ENCODE results near the gene IL1RL2.

Gene IL1RL2

DNA sequence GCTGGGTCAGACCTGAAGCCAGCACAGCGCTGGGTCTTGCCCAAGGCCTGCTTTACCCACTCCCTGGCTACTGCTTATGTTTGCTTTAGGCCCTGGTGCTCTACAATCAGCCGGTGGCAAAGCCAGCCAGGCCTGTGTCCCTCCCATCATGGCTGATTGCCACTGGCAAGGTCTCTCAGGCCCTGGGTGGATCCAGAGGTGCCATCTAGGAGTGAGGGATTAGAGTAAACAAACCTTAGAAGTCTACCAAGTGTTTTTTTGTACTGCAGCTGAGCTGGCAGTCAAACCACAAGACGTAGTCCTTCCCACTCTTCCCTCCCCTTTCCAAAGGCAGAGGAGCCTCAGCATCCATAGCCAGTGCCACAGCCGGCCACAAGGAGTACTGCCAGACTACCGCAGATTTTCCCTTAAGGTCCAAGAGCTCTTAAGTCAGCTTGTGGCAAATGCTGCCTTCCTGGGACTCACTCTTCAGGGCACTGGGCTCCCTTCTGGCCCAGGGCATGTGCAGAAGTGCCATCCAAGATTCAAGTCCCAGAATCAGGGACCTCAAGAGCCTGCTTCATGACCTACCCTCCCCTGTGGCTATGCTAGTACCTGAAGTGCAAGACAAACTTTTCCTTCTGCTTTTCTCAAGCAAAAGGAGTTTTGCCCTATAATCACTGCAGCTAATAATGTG, 20.0 kb downstream of the IL1RL2 start:
- no peak overlapping the region for H3K27ac ChIP-seq
- TF ChIP-seq, protein P1, sequence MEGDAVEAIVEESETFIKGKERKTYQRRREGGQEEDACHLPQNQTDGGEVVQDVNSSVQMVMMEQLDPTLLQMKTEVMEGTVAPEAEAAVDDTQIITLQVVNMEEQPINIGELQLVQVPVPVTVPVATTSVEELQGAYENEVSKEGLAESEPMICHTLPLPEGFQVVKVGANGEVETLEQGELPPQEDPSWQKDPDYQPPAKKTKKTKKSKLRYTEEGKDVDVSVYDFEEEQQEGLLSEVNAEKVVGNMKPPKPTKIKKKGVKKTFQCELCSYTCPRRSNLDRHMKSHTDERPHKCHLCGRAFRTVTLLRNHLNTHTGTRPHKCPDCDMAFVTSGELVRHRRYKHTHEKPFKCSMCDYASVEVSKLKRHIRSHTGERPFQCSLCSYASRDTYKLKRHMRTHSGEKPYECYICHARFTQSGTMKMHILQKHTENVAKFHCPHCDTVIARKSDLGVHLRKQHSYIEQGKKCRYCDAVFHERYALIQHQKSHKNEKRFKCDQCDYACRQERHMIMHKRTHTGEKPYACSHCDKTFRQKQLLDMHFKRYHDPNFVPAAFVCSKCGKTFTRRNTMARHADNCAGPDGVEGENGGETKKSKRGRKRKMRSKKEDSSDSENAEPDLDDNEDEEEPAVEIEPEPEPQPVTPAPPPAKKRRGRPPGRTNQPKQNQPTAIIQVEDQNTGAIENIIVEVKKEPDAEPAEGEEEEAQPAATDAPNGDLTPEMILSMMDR (conservative IDR thresholded peaks at IDR 0.05; ENCODE audit: low read depth), result no peak
- ChIA-PET POLR2A (ENCODE audit: low non-redundant PET) (no interaction called here), CTCF (no interaction called here)
- no peak for DNase-seq (ENCODE audit: low spot score)

DNA sequence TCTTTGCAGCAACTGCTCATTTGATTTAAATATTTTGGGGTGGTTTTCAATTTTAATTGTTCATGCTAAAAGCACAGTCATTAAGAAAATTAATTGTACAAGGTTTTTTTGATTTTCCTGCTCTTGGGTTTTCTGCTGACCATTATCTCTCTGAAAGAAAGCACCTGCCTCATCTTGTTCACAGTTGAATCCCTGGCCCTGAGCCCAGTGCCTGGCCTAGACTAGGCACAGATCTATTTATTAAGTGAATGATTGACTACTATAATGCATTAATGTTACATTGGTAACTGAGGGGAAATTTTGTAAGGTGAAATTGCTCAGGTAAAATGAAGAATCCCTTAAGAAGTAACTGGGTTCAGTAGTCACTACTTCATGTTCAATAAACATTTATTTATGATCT, 22.0 kb downstream of the IL1RL2 start:
- TF ChIP-seq, protein P1 (conservative IDR thresholded peaks at IDR 0.05; ENCODE audit: low read depth), result no peak
- no peak overlapping the region for H3K27ac ChIP-seq
- no peak for DNase-seq (ENCODE audit: low spot score)
- POLR2A ChIA-PET (ENCODE audit: low non-redundant PET), result no interaction called here
- CTCF ChIA-PET, result no interaction called here

DNA sequence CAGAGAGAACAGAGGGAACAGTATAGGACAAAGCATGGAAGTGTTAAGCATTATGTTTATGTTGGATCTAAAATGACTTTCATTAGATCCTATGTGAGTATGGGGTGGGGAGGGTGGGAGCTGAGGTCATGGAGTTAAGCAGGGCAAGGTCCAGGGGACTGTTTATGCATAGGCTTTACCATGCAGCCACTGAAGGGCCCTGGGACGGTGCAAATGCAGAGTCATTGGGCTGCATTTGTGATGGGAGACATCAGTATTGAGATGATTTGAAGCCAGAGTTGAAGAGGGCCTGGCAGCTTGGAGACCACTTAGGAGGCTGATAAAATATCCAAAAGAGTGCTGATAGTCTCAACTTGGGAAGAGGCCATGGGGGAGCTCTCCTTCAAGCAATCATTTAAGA, 22.7 kb downstream of the IL1RL2 start:
- POLR2A ChIA-PET (ENCODE audit: low non-redundant PET), result no interaction called here

GRCh38 chr2:102217032-102217431, 30.2 kb downstream of the IL1RL2 start:
- CTCF ChIA-PET, result no interaction called here
- no peak for DNase-seq (ENCODE audit: low spot score)
- TF ChIP-seq, protein P1 (conservative IDR thresholded peaks at IDR 0.05; ENCODE audit: low read depth), result no peak
- H3K27ac ChIP-seq, result no peak overlapping the region
- POLR2A ChIA-PET (ENCODE audit: low non-redundant PET), result no interaction called here

More for the DNA sequence above, 22.7 kb downstream of the IL1RL2 start:
- TF ChIP-seq, protein P1 (conservative IDR thresholded peaks at IDR 0.05; ENCODE audit: low read depth), result no peak
- no peak overlapping the region for H3K27ac ChIP-seq
- CTCF ChIA-PET, result no interaction called here
- no peak for DNase-seq (ENCODE audit: low spot score)

DNA sequence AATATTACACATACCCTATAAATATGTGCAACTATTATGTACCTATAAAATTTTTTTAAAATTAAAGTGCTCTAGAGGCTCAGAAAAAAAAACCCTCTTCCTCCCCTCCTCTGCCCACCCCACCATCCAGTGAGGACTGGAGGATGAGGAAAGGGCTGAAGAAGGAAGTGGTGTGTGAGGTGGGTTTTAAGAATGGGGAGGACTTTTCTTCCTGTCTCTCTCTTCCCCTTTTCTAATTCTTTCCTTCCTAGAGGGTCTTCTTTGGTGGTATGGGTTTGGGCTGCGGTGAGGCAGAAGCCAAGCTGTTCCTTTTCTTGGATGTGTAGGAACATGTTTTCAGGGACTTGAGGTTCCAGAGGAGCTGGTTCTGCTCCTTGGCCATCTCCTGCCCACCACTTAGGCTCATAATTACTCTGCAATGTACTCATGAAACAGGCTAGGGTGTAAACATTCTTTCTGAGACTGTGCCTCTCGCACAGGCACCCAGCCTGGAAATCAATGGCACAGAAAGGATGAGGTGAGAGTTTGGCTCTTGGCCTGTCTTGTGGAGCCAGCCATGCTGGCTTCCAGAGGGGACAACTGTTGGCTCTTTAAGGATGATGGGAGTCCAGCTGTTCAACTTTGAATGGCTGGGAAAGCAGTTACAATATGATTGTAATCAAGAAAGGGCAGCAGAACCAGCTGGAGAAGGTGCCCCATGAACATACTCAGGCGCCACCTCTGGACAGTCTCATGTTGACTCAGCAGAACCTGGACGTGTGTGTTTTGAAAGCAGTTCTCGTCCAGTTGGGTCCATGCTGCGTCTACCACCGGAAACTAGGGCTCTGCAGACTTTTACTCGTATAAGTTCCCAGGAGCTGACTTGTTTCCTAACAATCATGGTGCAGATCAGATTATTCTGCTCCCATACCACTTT, 38.3 kb downstream of the IL1RL2 start:
- TF ChIP-seq, protein P1 (conservative IDR thresholded peaks at IDR 0.05; ENCODE audit: low read depth), result no peak
- ChIA-PET POLR2A (ENCODE audit: low non-redundant PET) (no interaction called here), CTCF (no interaction called here)
- DNase-seq (ENCODE audit: low spot score), result no peak
- H3K27ac ChIP-seq, result no peak overlapping the region

DNA sequence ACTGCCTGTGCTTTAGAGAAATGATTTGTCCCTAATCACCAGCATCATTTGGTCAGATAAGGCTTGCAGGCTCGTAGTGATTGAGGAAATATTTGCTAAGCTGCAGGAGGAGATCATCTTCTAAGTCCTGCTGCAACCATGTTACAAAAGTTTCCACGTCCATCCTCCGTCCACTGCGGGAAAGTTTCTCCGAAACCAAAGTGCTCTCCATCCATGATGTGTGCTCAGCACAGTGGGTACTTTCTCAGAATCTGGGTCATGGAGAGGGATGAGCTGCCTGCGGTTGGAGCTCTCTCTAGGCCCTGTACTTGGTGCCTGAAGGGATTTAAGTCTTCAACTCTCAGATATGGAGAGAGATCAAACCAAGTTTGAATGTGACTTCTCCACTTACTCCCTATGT, 39.3 kb downstream of the IL1RL2 start:
- CTCF ChIA-PET, result interaction anchor here (0.8 kb wide), 1 partner anchor 14 kb away, joined by 3 read pairs; no protein-coding TSS in a partner anchor
- no peak overlapping the region for H3K27ac ChIP-seq
- TF ChIP-seq, protein P1 (conservative IDR thresholded peaks at IDR 0.05; ENCODE audit: low read depth), result no peak
- POLR2A ChIA-PET (ENCODE audit: low non-redundant PET), result no interaction called here
- DNase-seq (ENCODE audit: low spot score), result no peak
